Keratinocyte (primary cell): Measurements from ENCODE around the gene EIF6. TPM values are rescaled to one million over a fixed set of nuclear protein-coding genes. Genes with fewer than 3 reads are reported as not detected.

ENCODE experiments used
- DNase-seq: peaks from one replicate; pipeline ENCODE4 v3.0.0-alpha.2; 2011; ENCODE audit warnings: low read depth, missing footprints, low spot score
- FAIRE-seq: peaks from 2 replicates; lab custom pipeline; 2011; peaks lifted over from hg19 to GRCh38; lab: Jason Lieb, UNC
- H2AFZ ChIP-seq: 2 replicates; pipeline ENCODE4 v1.6.0; 2012; ENCODE audit warnings: low read length, control low read depth, inconsistent platforms; ENCODE audit not compliant: control insufficient read depth
- H3K27ac ChIP-seq: 2 replicates; pipeline ENCODE4 v1.5.1; 2011; ENCODE audit warnings: low read length; ENCODE audit not compliant: control insufficient read depth, insufficient read depth
- H3K27me3 ChIP-seq: 3 replicates; pipeline ENCODE4 v1.6.0; 2011; ENCODE audit warnings: low read length; ENCODE audit not compliant: control insufficient read depth, insufficient read depth; ENCODE audit errors: extremely low read depth
- H3K36me3 ChIP-seq, 2 experiments: 2 replicates in 1 of 2; 3 replicates in 1 of 2; pipeline ENCODE4 v1.5.1; 2011; ENCODE audit warnings: low read length in 2 of 2, mild to moderate bottlenecking in 1 of 2; ENCODE audit not compliant: control insufficient read depth in 2 of 2, insufficient read depth in 2 of 2; ENCODE audit errors: extremely low read depth in 1 of 2
- H3K4me1 ChIP-seq: 3 replicates; pipeline ENCODE4 v1.5.1; 2011; ENCODE audit warnings: low read length; ENCODE audit not compliant: control insufficient read depth, insufficient read depth; ENCODE audit errors: extremely low read depth
- H3K4me2 ChIP-seq: 3 replicates; pipeline ENCODE4 v1.6.0; 2011; ENCODE audit warnings: low read depth, low read length; ENCODE audit not compliant: control insufficient read depth, insufficient read depth; ENCODE audit errors: extremely low read depth
- H3K4me3 ChIP-seq, 3 experiments: fragments of 200-600 bp in 1 of 3; sonication (generic) in 1 of 3; 2 replicates in 2 of 3; 3 replicates in 1 of 3; pipeline ENCODE4 v1.5.1; 2011 to 2016; ENCODE audit warnings: low read length in 3 of 3, mild to moderate bottlenecking in 3 of 3, control low read depth in 2 of 3, inconsistent platforms in 1 of 3, low read depth in 1 of 3, mixed read lengths in 1 of 3, mixed run types in 1 of 3, moderate library complexity in 1 of 3; ENCODE audit not compliant: control insufficient read depth in 2 of 3, insufficient read depth in 2 of 3; ENCODE audit errors: extremely low read depth in 1 of 3
- H3K79me2 ChIP-seq: 2 replicates; pipeline ENCODE4 v1.6.0; 2012; ENCODE audit warnings: low read length; ENCODE audit not compliant: control insufficient read depth, insufficient read depth
- H3K9ac ChIP-seq: 3 replicates; pipeline ENCODE4 v1.6.0; 2011; ENCODE audit warnings: low read length; ENCODE audit not compliant: control insufficient read depth, insufficient read depth; ENCODE audit errors: extremely low read depth
- H3K9me1 ChIP-seq: 3 replicates; pipeline ENCODE4 v1.6.0; 2011; ENCODE audit warnings: low read length; ENCODE audit not compliant: control insufficient read depth, insufficient read depth; ENCODE audit errors: extremely low read depth
- H3K9me3 ChIP-seq: 2 replicates; pipeline ENCODE4 v1.5.1; 2012; ENCODE audit warnings: low read depth, low read length; ENCODE audit not compliant: control insufficient read depth
- H4K20me1 ChIP-seq: 3 replicates; pipeline ENCODE4 v1.6.0; 2011; ENCODE audit warnings: low read length; ENCODE audit not compliant: control insufficient read depth, insufficient read depth; ENCODE audit errors: extremely low read depth
- EZH2 ChIP-seq: IDR thresholded peaks from one replicate; pipeline ENCODE4 v1.6.1; 2012; ENCODE audit warnings: inconsistent platforms, mild to moderate bottlenecking, low read length, moderate library complexity
- dilution Hi-C: fragments of 300-500 bp; cut with MboI; formaldehyde crosslinking; loops from one replicate; pipeline ENCODE4 v1.7.0; 2020; ENCODE audit warnings: low sequenced_read_pairs; ENCODE audit not compliant: extremely low pct_ligation_motif_present
- polyA plus RNA-seq, 5 experiments: library from polyadenylated mRNA; depleted of rRNA in 3 of 5; stranded (reverse) in 3 of 5; stranded (forward) in 1 of 5; unstranded in 1 of 5; fragments of >200 nt; gene quantifications; 1 replicate in 1 of 5; 2 replicates in 3 of 5; 3 replicates in 1 of 5; pipeline versions ENCODE4 v1.2.1 to v1.2.3, GENCODE V29; 2011 to 2012; ENCODE audit warnings: missing spikeins in 2 of 5, low read depth in 1 of 5, low replicate concordance in 1 of 5
- TF ChIP-seq, protein P1 (sequence below), 3 experiments: IDR thresholded peaks in 1 of 3; conservative IDR thresholded peaks in 1 of 3; optimal IDR thresholded peaks in 1 of 3; 2 replicates in 2 of 3; 3 replicates in 1 of 3; pipeline versions ENCODE3 to v1.5.1; 2011; ENCODE audit warnings: low read length in 3 of 3, mild to moderate bottlenecking in 3 of 3, moderate library complexity in 2 of 3, control low read depth in 1 of 3, inconsistent platforms in 1 of 3; ENCODE audit not compliant: insufficient read depth in 2 of 3; ENCODE audit errors: extremely low read depth in 1 of 3

The EIF6 gene
- polyA plus RNA-seq, 1 donor (not counting 4 experiments of a cell fraction or from before 2014, with no cell fraction given): 206 TPM

DNA sequence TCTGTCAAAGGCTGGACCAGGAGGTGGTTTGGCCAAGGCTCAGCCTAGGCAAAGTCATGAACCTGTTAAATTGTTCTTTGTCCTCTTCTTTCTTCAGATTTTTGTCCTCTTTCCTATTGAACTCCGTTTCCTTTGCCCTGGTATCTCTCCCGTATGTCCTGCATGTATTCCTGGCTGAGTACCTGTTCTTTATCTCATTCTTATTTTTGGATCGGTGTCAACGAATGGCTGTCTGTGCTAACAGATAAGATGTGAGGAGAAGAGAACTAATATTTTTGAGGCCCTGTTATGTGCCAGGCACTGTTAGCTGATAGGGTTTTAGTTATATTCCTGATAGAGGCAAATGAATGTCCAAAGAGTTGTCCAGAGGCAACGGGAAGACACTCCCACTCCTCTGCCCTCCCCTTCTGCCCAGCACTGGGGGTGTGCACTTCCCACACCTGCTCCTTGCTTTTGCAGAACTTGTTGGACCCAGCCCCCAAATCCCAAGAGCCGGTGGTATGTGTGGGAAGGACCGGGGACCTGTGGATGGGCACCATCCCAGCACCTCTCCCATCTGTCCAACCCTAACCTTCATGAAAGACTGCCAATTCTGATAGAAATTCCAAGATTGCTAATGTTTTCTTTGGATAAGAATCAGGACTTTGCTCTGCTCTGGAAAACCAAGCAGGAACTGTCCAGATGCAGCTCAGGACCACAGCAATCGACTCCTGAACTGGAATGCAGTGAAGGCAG is 27.2 kb downstream of the EIF6 start:
- Histone ChIP-seq H3K79me2 (no peaks in the 10 kb centered on the region), H2AFZ (no peak overlapping the region), H3K4me2 (no peak overlapping the region), H3K27me3 (no peaks in the 10 kb centered on the region), H3K9me1 (no peaks in the 10 kb centered on the region), H3K4me1 (no peaks in the 10 kb centered on the region), H4K20me1 (no peaks in the 10 kb centered on the region), H3K9ac (no peak overlapping the region), H3K27ac (no peak overlapping the region), H3K4me3 (no peak overlapping the region), H3K9me3 (no peaks in the 10 kb centered on the region), H3K36me3 (no peaks in the 10 kb centered on the region)
- dilution Hi-C loops: no loop called here
- FAIRE-seq: no peak
- TF ChIP-seq, protein P1, sequence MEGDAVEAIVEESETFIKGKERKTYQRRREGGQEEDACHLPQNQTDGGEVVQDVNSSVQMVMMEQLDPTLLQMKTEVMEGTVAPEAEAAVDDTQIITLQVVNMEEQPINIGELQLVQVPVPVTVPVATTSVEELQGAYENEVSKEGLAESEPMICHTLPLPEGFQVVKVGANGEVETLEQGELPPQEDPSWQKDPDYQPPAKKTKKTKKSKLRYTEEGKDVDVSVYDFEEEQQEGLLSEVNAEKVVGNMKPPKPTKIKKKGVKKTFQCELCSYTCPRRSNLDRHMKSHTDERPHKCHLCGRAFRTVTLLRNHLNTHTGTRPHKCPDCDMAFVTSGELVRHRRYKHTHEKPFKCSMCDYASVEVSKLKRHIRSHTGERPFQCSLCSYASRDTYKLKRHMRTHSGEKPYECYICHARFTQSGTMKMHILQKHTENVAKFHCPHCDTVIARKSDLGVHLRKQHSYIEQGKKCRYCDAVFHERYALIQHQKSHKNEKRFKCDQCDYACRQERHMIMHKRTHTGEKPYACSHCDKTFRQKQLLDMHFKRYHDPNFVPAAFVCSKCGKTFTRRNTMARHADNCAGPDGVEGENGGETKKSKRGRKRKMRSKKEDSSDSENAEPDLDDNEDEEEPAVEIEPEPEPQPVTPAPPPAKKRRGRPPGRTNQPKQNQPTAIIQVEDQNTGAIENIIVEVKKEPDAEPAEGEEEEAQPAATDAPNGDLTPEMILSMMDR (optimal IDR thresholded peaks at IDR 0.05 in 1 of 3, IDR thresholded peaks at IDR 0.05 in 1 of 3, conservative IDR thresholded peaks at IDR 0.05 in 1 of 3; ENCODE audit: extremely low read depth in 1 of 3, insufficient read depth in 2 of 3, low read length in 3 of 3): no peak
- TF ChIP-seq EZH2: no peak
- no peak for DNase-seq

DNA sequence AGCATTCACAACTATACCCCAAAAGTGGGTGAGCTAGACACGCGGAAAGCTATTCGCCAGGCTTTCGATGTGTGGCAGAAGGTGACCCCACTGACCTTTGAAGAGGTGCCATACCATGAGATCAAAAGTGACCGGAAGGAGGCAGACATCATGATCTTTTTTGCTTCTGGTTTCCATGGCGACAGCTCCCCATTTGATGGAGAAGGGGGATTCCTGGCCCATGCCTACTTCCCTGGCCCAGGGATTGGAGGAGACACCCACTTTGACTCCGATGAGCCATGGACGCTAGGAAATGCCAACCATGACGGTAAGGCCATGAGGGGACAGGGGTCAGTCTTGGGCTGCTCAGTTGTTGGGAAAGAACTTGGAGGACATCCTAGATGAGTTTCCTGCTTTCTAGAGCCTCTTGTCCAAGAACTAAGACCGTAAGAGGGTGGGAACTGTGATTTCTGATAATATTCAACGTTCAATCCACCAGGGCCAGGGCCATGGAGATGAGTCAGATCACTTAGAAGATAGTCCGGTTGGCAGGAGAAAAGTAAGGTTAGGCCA is 30.0 kb downstream of the EIF6 start:
- Histone ChIP-seq H3K27ac (no peak overlapping the region), H3K4me2 (no peak overlapping the region), H3K79me2 (no peaks in the 10 kb centered on the region), H2AFZ (no peak overlapping the region), H3K27me3 (no peaks in the 10 kb centered on the region), H3K4me1 (no peaks in the 10 kb centered on the region), H3K9me3 (no peaks in the 10 kb centered on the region), H3K4me3 (no peak overlapping the region), H4K20me1 (no peaks in the 10 kb centered on the region), H3K36me3 (no peaks in the 10 kb centered on the region), H3K9ac (no peak overlapping the region), H3K9me1 (no peaks in the 10 kb centered on the region)
- dilution Hi-C loops: no loop called here
- no peak for TF ChIP-seq EZH2
- TF ChIP-seq, protein P1 (optimal IDR thresholded peaks at IDR 0.05 in 1 of 3, IDR thresholded peaks at IDR 0.05 in 1 of 3, conservative IDR thresholded peaks at IDR 0.05 in 1 of 3; ENCODE audit: extremely low read depth in 1 of 3, insufficient read depth in 2 of 3, low read length in 3 of 3): no peak
- DNase-seq (no peak), FAIRE-seq (no peak)
